ENCODE data around the gene SLC30A1. TPM values are rescaled to one million over a fixed set of nuclear protein-coding genes. Genes with fewer than 3 reads are reported as not detected.
"Not testable (repeated sequence)": the region's sequence is repeated elsewhere in the genome, so short reads cannot be mapped to it uniquely, and the experiment has no call there.

Gene SLC30A1
- total and polyA plus RNA-seq, 8 donors, result 0.58 to 30.1 (median 5.5) TPM

GRCh38 chr1:211547710-211548109 is 31.3 kb downstream of the SLC30A1 start:
- TF ChIP-seq POLR2A (IDR thresholded peaks at IDR 0.05) (no peak), EP300 (IDR thresholded peaks at IDR 0.05) (no peak), POLR2AphosphoS5 (IDR thresholded peaks at IDR 0.05) (no peak)
- TF ChIP-seq, protein P1, sequence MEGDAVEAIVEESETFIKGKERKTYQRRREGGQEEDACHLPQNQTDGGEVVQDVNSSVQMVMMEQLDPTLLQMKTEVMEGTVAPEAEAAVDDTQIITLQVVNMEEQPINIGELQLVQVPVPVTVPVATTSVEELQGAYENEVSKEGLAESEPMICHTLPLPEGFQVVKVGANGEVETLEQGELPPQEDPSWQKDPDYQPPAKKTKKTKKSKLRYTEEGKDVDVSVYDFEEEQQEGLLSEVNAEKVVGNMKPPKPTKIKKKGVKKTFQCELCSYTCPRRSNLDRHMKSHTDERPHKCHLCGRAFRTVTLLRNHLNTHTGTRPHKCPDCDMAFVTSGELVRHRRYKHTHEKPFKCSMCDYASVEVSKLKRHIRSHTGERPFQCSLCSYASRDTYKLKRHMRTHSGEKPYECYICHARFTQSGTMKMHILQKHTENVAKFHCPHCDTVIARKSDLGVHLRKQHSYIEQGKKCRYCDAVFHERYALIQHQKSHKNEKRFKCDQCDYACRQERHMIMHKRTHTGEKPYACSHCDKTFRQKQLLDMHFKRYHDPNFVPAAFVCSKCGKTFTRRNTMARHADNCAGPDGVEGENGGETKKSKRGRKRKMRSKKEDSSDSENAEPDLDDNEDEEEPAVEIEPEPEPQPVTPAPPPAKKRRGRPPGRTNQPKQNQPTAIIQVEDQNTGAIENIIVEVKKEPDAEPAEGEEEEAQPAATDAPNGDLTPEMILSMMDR (IDR thresholded peaks at IDR 0.05), result no peak
- Histone ChIP-seq H3K4me3 (no peak overlapping the region), H3K9me3 (no peaks in the 10 kb centered on the region), H3K4me1 (peaks cover 0 to 17% (median 3%) of the 10 kb centered on the region in 4 donors), H3K27ac (no peak overlapping the region), H3K36me3 (no peaks in the 10 kb centered on the region), H3K27me3 (no peaks in the 10 kb centered on the region)
- DNase-seq, result no peak
- intact Hi-C loops (cut with DNase I; ENCODE audit: low total_unique reads), result no loop called here
- 78 to 85% (median 79%) methylated on average over 6 of the region's 6 CpGs for WGBS, 5 donors

DNA sequence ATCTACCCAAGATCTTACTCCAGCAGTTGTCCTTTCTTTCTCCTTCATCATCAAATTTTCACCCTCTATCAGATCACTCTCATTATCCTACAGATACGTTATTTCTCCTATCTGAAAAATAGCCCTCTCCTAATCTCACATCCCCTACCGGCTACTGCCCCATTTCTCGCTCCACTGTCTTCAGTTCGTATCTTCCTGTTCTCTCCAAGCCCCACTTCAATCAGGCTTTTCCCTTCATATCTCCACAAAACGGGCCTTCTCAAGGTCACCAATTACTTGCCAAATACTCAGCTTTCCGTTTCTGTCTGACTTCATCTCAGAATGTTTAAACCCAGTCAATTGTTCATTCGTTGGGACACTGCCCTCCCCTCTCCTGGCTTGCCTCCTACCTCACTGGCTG is 32.4 kb downstream of the SLC30A1 start:
- no peak for TF ChIP-seq POLR2A (IDR thresholded peaks at IDR 0.05)
- no peak for DNase-seq
- WGBS, 5 donors, result 79 to 90% (median 84%) methylated on average over 7 of the region's 7 CpGs
- Histone ChIP-seq H3K27ac (no peak overlapping the region), H3K4me1 (peaks cover 6 to 22% (median 9%) of the 10 kb centered on the region in 4 donors), H3K4me3 (no peak overlapping the region), H3K9me3 (no peaks in the 10 kb centered on the region), H3K27me3 (no peaks in the 10 kb centered on the region), H3K36me3 (no peaks in the 10 kb centered on the region)
- intact Hi-C loops (cut with DNase I; ENCODE audit: low total_unique reads), result no loop called here

DNA sequence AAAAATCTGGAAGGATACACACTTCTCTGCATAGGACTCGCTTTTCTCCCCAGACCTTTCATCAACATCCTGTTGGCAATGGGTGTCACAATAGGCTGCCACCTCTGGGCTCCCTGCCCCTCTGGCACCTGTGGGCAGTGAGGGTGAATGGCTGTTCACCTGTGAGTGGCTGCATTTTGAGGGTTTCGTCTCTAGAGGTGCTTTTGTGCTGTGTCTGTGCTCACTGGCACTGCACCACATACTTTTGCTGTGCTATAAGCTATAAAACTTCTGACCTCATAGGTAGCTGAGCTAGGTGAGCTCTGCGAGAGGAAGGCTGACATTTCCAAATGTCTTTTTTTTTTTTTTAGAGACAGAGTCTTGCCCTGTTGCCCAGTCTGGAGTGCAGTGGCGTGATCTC is 35.9 kb downstream of the SLC30A1 start:
- Histone ChIP-seq H3K4me1 (peaks cover 6 to 22% (median 9%) of the 10 kb centered on the region in 4 donors), H3K27ac (no peak overlapping the region), H3K4me3 (no peak overlapping the region), H3K27me3 (no peaks in the 10 kb centered on the region), H3K36me3 (no peaks in the 10 kb centered on the region), H3K9me3 (no peaks in the 10 kb centered on the region)
- intact Hi-C loops (cut with DNase I; ENCODE audit: low total_unique reads), result no loop called here
- no peak for TF ChIP-seq POLR2A (IDR thresholded peaks at IDR 0.05)
- no peak for TF ChIP-seq EP300 (IDR thresholded peaks at IDR 0.05)
- TF ChIP-seq POLR2AphosphoS5 (IDR thresholded peaks at IDR 0.05), result no peak
- TF ChIP-seq, protein P1 (IDR thresholded peaks at IDR 0.05), result no peak
- 49 to 68% (median 60%) methylated on average over 4 of the region's 4 CpGs for WGBS, 5 donors
- DNase-seq, result no peak

GRCh38 chr1:211541720-211542477 is 37.1 kb downstream of the SLC30A1 start:
- Histone ChIP-seq H3K27me3 (no peaks in the 10 kb centered on the region), H3K27ac (no peak overlapping the region), H3K9me3 (no peaks in the 10 kb centered on the region), H3K36me3 (no peaks in the 10 kb centered on the region), H3K4me1 (peaks cover 6 to 22% (median 9%) of the 10 kb centered on the region in 4 donors), H3K4me3 (no peak overlapping the region)
- DNase-seq, result peak; percentile 67 to 89
- 22 to 35% (median 23%) methylated on average over 7 of the region's 7 CpGs for WGBS, 5 donors
- TF ChIP-seq, protein P1 (IDR thresholded peaks at IDR 0.05), result no peak
- TF ChIP-seq EP300 (IDR thresholded peaks at IDR 0.05) (no peak), POLR2A (IDR thresholded peaks at IDR 0.05) (no peak), POLR2AphosphoS5 (IDR thresholded peaks at IDR 0.05) (no peak)
- intact Hi-C loops (cut with DNase I; ENCODE audit: low total_unique reads), result no loop called here

- Histone ChIP-seq H3K4me1 (peaks cover 6 to 22% (median 9%) of the 10 kb centered on the region in 4 donors), H3K27me3 (no peaks in the 10 kb centered on the region), H3K4me3 (no peak overlapping the region), H3K9me3 (no peaks in the 10 kb centered on the region), H3K27ac (no peak overlapping the region), H3K36me3 (no peaks in the 10 kb centered on the region)
- WGBS, 5 donors, result 80 to 91% (median 88%) methylated on average over 2 of the region's 2 CpGs
- TF ChIP-seq POLR2AphosphoS5 (IDR thresholded peaks at IDR 0.05) (no peak), EP300 (IDR thresholded peaks at IDR 0.05) (no peak)
- intact Hi-C loops (cut with DNase I; ENCODE audit: low total_unique reads), result no loop called here
- no peak for DNase-seq
Observed at GRCh38 chr1:211541278-211541677, 37.7 kb downstream of the SLC30A1 start.

GRCh38 chr1:211540824-211541223 is 38.1 kb downstream of the SLC30A1 start:
- WGBS, 5 donors, result 88 to 100% (median 98%) methylated on average over 1 of the region's 1 CpG
- H3K4me1 ChIP-seq, result peaks cover 6 to 22% (median 9%) of the 10 kb centered on the region in 4 donors
- H3K36me3 ChIP-seq; H3K9me3 ChIP-seq; H3K4me3 ChIP-seq; DNase-seq; intact Hi-C loops (cut with DNase I; ENCODE audit: low total_unique reads); H3K27me3 ChIP-seq; H3K27ac ChIP-seq: not testable (repeated sequence)
